ENCODE results near the gene KRT86.

DNA sequence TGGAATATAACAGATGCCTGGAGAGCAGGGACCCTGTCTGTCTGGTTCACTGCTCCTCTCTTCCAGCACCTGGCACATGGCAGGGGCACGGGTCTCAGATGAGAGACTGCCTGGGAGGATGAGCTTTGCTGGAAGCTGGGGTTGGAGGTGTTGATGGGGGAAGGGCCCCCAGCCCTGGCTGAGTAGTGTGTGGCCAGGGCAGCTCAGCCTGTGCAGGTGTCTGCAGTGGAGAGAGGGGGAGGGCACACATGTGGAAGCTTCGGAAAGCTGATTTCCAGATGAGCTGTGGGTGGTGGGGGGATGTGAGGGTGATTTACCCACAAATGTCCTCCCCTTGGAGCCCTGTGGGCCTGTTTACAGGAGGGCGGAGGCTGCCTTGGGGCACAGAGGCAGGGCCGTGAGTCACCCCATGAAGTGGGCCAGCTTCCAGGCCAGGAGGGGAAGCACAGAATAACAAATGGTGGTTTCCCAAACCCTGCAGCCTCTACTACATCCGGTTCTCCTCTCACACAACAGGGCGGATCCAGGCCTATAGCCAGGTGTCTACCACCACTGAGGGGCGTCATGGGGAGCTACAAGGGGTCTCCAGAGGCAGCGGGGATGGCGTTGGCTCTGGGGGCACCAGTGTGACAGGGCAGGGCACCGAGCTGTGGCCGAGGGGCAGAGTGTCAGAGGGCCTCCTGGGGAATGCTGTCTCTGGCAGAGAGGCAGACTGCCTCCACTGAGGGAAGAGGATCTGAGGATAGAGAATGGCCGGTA lies 30.4 kb upstream of the KRT86 start:
- TF ChIP-seq RAD21 (conservative IDR thresholded peaks at IDR 0.05 in 1 of 2, IDR thresholded peaks at IDR 0.05 in 1 of 2) (no peak; a peak in 2 of 5 replicates), CHD4 (IDR thresholded peaks at IDR 0.05; ENCODE audit: borderline replicate concordance) (no peak), EP300 (IDR thresholded peaks at IDR 0.05) (peak; percentile 55 to 80; a peak in 3 of 5 replicates), RCOR1 (IDR thresholded peaks at IDR 0.05; ENCODE audit: low read depth, low read length) (no peak), GATA3 (IDR thresholded peaks at IDR 0.05; ENCODE audit: borderline replicate concordance) (peak; percentile 79), POLR2A (IDR thresholded peaks at IDR 0.05; ENCODE audit: low read length) (no peak), MAFK (IDR thresholded peaks at IDR 0.05; ENCODE audit: partially characterized antibody) (no peak)
- TF ChIP-seq, protein P1, sequence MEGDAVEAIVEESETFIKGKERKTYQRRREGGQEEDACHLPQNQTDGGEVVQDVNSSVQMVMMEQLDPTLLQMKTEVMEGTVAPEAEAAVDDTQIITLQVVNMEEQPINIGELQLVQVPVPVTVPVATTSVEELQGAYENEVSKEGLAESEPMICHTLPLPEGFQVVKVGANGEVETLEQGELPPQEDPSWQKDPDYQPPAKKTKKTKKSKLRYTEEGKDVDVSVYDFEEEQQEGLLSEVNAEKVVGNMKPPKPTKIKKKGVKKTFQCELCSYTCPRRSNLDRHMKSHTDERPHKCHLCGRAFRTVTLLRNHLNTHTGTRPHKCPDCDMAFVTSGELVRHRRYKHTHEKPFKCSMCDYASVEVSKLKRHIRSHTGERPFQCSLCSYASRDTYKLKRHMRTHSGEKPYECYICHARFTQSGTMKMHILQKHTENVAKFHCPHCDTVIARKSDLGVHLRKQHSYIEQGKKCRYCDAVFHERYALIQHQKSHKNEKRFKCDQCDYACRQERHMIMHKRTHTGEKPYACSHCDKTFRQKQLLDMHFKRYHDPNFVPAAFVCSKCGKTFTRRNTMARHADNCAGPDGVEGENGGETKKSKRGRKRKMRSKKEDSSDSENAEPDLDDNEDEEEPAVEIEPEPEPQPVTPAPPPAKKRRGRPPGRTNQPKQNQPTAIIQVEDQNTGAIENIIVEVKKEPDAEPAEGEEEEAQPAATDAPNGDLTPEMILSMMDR (IDR thresholded peaks at IDR 0.05) = no peak
- TF ChIP-seq, protein P2, sequence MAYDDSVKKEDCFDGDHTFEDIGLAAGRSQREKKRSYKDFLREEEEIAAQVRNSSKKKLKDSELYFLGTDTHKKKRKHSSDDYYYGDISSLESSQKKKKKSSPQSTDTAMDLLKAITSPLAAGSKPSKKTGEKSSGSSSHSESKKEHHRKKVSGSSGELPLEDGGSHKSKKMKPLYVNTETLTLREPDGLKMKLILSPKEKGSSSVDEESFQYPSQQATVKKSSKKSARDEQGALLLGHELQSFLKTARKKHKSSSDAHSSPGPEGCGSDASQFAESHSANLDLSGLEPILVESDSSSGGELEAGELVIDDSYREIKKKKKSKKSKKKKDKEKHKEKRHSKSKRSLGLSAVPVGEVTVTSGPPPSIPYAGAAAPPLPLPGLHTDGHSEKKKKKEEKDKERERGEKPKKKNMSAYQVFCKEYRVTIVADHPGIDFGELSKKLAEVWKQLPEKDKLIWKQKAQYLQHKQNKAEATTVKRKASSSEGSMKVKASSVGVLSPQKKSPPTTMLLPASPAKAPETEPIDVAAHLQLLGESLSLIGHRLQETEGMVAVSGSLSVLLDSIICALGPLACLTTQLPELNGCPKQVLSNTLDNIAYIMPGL (CRISPR knock-in tag; IDR thresholded peaks at IDR 0.05; ENCODE audit: borderline replicate concordance) = no peak; the same call in 1 of the 2 replicates
- TF ChIP-seq, protein P3, sequence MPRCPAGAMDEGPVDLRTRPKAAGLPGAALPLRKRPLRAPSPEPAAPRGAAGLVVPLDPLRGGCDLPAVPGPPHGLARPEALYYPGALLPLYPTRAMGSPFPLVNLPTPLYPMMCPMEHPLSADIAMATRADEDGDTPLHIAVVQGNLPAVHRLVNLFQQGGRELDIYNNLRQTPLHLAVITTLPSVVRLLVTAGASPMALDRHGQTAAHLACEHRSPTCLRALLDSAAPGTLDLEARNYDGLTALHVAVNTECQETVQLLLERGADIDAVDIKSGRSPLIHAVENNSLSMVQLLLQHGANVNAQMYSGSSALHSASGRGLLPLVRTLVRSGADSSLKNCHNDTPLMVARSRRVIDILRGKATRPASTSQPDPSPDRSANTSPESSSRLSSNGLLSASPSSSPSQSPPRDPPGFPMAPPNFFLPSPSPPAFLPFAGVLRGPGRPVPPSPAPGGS (IDR thresholded peaks at IDR 0.05) = peak; percentile 79; the same call in 2 of the 3 replicates
- TF ChIP-seq, protein P4, sequence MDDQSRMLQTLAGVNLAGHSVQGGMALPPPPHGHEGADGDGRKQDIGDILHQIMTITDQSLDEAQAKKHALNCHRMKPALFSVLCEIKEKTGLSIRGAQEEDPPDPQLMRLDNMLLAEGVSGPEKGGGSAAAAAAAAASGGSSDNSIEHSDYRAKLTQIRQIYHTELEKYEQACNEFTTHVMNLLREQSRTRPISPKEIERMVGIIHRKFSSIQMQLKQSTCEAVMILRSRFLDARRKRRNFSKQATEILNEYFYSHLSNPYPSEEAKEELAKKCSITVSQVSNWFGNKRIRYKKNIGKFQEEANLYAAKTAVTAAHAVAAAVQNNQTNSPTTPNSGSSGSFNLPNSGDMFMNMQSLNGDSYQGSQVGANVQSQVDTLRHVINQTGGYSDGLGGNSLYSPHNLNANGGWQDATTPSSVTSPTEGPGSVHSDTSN (IDR thresholded peaks at IDR 0.05) = peak; percentile 78
- TF ChIP-seq, protein P5, sequence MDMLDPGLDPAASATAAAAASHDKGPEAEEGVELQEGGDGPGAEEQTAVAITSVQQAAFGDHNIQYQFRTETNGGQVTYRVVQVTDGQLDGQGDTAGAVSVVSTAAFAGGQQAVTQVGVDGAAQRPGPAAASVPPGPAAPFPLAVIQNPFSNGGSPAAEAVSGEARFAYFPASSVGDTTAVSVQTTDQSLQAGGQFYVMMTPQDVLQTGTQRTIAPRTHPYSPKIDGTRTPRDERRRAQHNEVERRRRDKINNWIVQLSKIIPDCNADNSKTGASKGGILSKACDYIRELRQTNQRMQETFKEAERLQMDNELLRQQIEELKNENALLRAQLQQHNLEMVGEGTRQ (IDR thresholded peaks at IDR 0.05) = no peak
